Measurements from ENCODE around the gene NSMCE1. TPM values are rescaled to one million over a fixed set of nuclear protein-coding genes. Genes with fewer than 3 reads are reported as not detected.

Gene NSMCE1
- total and polyA plus RNA-seq, 2 of the 8 experiments (the other 6 are each of a cell fraction or from before 2014, with no cell fraction given) = 8.1 to 16.6 TPM

DNA sequence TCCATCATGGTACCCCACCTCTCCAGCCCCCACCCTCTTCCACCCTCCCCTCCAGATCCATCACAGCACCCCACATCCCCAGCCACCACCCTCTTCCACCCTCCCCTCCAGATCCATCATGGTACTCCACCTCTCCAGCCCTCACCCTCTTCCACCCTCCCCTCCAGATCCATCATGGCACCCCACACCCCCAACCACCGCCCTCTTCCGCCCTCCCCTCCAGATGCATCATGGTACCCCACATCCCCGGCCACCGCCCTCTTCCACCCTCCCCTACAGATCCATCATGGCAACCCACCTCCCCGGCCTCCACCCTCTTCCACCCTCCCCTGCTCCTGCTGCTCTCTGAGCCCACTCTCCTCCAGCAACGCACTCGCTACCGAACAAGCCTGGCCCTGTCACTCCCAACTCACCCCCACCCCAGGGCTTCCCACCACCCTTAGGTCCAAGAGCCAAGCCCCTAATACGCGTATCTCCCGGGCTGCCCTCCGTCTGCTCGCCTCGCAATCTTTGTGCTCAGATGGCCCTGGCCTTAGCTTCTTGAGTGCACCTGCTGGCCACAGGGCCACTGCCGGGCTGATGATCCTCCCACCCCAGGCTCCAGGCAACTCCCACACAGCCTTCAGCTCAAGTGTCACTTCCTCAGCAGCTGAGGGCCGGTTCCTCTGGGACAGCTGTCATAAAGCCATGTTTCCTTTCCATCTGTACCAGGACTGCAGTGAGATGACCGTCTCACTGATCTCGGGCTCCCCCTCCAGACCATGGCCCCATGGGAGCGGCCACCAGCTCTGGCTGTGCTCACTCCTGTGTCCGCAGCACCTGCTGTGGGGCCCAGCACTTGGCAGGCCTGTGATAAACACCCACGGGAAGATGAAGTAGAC is 39.7 kb downstream of the NSMCE1 start (continued):
- TF ChIP-seq, protein P1, sequence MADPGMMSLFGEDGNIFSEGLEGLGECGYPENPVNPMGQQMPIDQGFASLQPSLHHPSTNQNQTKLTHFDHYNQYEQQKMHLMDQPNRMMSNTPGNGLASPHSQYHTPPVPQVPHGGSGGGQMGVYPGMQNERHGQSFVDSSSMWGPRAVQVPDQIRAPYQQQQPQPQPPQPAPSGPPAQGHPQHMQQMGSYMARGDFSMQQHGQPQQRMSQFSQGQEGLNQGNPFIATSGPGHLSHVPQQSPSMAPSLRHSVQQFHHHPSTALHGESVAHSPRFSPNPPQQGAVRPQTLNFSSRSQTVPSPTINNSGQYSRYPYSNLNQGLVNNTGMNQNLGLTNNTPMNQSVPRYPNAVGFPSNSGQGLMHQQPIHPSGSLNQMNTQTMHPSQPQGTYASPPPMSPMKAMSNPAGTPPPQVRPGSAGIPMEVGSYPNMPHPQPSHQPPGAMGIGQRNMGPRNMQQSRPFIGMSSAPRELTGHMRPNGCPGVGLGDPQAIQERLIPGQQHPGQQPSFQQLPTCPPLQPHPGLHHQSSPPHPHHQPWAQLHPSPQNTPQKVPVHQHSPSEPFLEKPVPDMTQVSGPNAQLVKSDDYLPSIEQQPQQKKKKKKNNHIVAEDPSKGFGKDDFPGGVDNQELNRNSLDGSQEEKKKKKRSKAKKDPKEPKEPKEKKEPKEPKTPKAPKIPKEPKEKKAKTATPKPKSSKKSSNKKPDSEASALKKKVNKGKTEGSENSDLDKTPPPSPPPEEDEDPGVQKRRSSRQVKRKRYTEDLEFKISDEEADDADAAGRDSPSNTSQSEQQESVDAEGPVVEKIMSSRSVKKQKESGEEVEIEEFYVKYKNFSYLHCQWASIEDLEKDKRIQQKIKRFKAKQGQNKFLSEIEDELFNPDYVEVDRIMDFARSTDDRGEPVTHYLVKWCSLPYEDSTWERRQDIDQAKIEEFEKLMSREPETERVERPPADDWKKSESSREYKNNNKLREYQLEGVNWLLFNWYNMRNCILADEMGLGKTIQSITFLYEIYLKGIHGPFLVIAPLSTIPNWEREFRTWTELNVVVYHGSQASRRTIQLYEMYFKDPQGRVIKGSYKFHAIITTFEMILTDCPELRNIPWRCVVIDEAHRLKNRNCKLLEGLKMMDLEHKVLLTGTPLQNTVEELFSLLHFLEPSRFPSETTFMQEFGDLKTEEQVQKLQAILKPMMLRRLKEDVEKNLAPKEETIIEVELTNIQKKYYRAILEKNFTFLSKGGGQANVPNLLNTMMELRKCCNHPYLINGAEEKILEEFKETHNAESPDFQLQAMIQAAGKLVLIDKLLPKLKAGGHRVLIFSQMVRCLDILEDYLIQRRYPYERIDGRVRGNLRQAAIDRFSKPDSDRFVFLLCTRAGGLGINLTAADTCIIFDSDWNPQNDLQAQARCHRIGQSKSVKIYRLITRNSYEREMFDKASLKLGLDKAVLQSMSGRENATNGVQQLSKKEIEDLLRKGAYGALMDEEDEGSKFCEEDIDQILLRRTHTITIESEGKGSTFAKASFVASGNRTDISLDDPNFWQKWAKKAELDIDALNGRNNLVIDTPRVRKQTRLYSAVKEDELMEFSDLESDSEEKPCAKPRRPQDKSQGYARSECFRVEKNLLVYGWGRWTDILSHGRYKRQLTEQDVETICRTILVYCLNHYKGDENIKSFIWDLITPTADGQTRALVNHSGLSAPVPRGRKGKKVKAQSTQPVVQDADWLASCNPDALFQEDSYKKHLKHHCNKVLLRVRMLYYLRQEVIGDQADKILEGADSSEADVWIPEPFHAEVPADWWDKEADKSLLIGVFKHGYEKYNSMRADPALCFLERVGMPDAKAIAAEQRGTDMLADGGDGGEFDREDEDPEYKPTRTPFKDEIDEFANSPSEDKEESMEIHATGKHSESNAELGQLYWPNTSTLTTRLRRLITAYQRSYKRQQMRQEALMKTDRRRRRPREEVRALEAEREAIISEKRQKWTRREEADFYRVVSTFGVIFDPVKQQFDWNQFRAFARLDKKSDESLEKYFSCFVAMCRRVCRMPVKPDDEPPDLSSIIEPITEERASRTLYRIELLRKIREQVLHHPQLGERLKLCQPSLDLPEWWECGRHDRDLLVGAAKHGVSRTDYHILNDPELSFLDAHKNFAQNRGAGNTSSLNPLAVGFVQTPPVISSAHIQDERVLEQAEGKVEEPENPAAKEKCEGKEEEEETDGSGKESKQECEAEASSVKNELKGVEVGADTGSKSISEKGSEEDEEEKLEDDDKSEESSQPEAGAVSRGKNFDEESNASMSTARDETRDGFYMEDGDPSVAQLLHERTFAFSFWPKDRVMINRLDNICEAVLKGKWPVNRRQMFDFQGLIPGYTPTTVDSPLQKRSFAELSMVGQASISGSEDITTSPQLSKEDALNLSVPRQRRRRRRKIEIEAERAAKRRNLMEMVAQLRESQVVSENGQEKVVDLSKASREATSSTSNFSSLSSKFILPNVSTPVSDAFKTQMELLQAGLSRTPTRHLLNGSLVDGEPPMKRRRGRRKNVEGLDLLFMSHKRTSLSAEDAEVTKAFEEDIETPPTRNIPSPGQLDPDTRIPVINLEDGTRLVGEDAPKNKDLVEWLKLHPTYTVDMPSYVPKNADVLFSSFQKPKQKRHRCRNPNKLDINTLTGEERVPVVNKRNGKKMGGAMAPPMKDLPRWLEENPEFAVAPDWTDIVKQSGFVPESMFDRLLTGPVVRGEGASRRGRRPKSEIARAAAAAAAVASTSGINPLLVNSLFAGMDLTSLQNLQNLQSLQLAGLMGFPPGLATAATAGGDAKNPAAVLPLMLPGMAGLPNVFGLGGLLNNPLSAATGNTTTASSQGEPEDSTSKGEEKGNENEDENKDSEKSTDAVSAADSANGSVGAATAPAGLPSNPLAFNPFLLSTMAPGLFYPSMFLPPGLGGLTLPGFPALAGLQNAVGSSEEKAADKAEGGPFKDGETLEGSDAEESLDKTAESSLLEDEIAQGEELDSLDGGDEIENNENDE (IDR thresholded peaks at IDR 0.05; ENCODE audit: insufficient replicate concordance, low read length) = no peak
- no peak for TF ChIP-seq POLR2AphosphoS5 (IDR thresholded peaks at IDR 0.05; ENCODE audit: low read depth, low read length)
- TF ChIP-seq EZH2 (IDR thresholded peaks at IDR 0.05; ENCODE audit: low read depth, low read length, severe bottlenecking) = no peak

Data from H1 (cell line).